ENCODE measurements around the gene TBC1D20. TPM values are rescaled to one million over a fixed set of nuclear protein-coding genes. Genes with fewer than 3 reads are reported as not detected.

TBC1D20 gene
- total RNA-seq, 1 experiment from 2014 or later, result 18.7 TPM

GRCh38 chr20:417801-418342 lies 44.5 kb downstream of the TBC1D20 start:
- no peak for DNase-seq
- H3K36me3 Mint-ChIP-seq (ENCODE audit: insufficient read depth, unreplicated experiment), result peaks cover 89% of the 10 kb centered on the region
- H3K4me3 Mint-ChIP-seq (ENCODE audit: low read depth, unreplicated experiment), result no peak overlapping the region
- peaks cover 22% of the 10 kb centered on the region for H3K4me1 Mint-ChIP-seq (ENCODE audit: low read depth, unreplicated experiment)
- no TSS peak for BruUV-seq (replicated peaks)
- no peaks in the 10 kb centered on the region for H3K9me3 Mint-ChIP-seq (ENCODE audit: low read depth, unreplicated experiment)
- H3K27me3 Mint-ChIP-seq (ENCODE audit: unreplicated experiment), result no peaks in the 10 kb centered on the region
- no peak for TF ChIP-seq CTCF (IDR thresholded peaks at IDR 0.05; ENCODE audit: unreplicated experiment)
- no peak overlapping the region for H3K27ac Mint-ChIP-seq (ENCODE audit: unreplicated experiment)
- CTCF ChIA-PET, result no interaction called here
- intact Hi-C loops (cut with micrococcal nuclease; ENCODE audit: unreplicated experiment), result no loop called here

GRCh38 chr20:416950-417800 lies 45.2 kb downstream of the TBC1D20 start:
- peaks cover 25% of the 10 kb centered on the region for H3K4me1 Mint-ChIP-seq (ENCODE audit: low read depth, unreplicated experiment)
- no peak overlapping the region for H3K4me3 Mint-ChIP-seq (ENCODE audit: low read depth, unreplicated experiment)
- no peaks in the 10 kb centered on the region for H3K9me3 Mint-ChIP-seq (ENCODE audit: low read depth, unreplicated experiment)
- H3K27ac Mint-ChIP-seq (ENCODE audit: unreplicated experiment), result peak overlapping the region; percentile 24
- TF ChIP-seq CTCF (IDR thresholded peaks at IDR 0.05; ENCODE audit: unreplicated experiment), result no peak
- BruUV-seq (replicated peaks), result no TSS peak
- DNase-seq, result no peak
- intact Hi-C loops (cut with micrococcal nuclease; ENCODE audit: unreplicated experiment), result no loop called here
- no peaks in the 10 kb centered on the region for H3K27me3 Mint-ChIP-seq (ENCODE audit: unreplicated experiment)
- CTCF ChIA-PET, result no interaction called here
- H3K36me3 Mint-ChIP-seq (ENCODE audit: insufficient read depth, unreplicated experiment), result peaks cover 89% of the 10 kb centered on the region

GRCh38 chr20:415820-416322 lies 46.5 kb downstream of the TBC1D20 start:
- intact Hi-C loops (cut with micrococcal nuclease; ENCODE audit: unreplicated experiment), result no loop called here
- BruUV-seq (replicated peaks), result no TSS peak
- CTCF ChIA-PET, result no interaction called here

GRCh38 chr20:414161-414560 lies 48.2 kb downstream of the TBC1D20 start:
- Mint-ChIP-seq H3K36me3 (ENCODE audit: insufficient read depth, unreplicated experiment) (peaks cover 91% of the 10 kb centered on the region), H3K9me3 (ENCODE audit: low read depth, unreplicated experiment) (no peaks in the 10 kb centered on the region), H3K27ac (ENCODE audit: unreplicated experiment) (no peak overlapping the region), H3K4me1 (ENCODE audit: low read depth, unreplicated experiment) (peaks cover 34% of the 10 kb centered on the region), H3K27me3 (ENCODE audit: unreplicated experiment) (no peaks in the 10 kb centered on the region), H3K4me3 (ENCODE audit: low read depth, unreplicated experiment) (no peak overlapping the region)
- no peak for TF ChIP-seq CTCF (IDR thresholded peaks at IDR 0.05; ENCODE audit: unreplicated experiment)
- intact Hi-C loops (cut with micrococcal nuclease; ENCODE audit: unreplicated experiment), result no loop called here
- no peak for DNase-seq
- no TSS peak for BruUV-seq (replicated peaks)
- CTCF ChIA-PET, result no interaction called here

More at GRCh38 chr20:415820-416322, 46.5 kb downstream of the TBC1D20 start:
- Mint-ChIP-seq H3K4me3 (ENCODE audit: low read depth, unreplicated experiment) (no peak overlapping the region), H3K9me3 (ENCODE audit: low read depth, unreplicated experiment) (no peaks in the 10 kb centered on the region), H3K4me1 (ENCODE audit: low read depth, unreplicated experiment) (peaks cover 22% of the 10 kb centered on the region), H3K27ac (ENCODE audit: unreplicated experiment) (no peak overlapping the region), H3K36me3 (ENCODE audit: insufficient read depth, unreplicated experiment) (peaks cover 89% of the 10 kb centered on the region), H3K27me3 (ENCODE audit: unreplicated experiment) (no peaks in the 10 kb centered on the region)
- no peak for TF ChIP-seq CTCF (IDR thresholded peaks at IDR 0.05; ENCODE audit: unreplicated experiment)
- no peak for DNase-seq
